Measurements from ENCODE around the gene UPF2. TPM values are rescaled to one million over a fixed set of nuclear protein-coding genes. Genes with fewer than 3 reads are reported as not detected.

The UPF2 gene
- total and polyA plus RNA-seq, 2 of the 4 experiments (the other 2 are of a cell fraction), result 9.2 to 14.3 TPM

DNA sequence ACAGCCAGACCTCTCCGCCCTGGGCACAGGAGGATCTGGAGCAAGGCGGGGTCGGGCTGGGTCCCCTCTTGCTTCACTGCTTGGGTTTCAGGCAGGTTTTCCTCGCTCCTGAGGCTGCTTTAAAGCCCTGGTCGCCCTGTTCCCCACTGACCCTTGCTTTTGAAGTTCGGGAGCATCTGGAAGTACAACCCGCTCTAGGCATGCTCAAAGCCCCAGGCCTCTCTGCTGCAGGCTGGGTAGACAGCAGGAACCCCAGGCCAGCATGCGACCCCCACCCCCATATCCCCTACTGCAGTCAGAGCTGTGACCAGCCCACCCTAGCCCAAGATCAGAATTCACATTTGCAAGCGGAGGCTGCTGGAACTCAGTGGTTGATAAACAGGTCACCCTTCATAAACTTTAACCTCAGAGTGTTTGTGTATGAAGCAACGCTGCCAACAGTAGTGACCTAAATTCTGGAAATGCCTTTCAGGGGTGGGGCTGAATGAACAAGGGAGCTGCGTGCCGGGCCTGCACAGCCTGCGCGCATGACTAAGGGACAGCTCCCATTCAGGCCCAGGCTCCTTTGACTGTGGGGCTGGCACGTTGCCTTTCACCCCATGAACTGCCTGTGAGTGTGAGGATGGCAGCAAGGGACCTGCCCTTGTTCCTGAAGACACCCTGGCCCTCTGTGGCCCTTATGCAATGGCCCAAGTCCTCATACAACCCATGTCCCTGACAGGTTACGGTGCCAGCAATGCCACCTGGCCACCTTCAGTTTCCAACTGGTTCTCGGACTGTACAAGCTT is 166.9 kb downstream of the UPF2 start (continued):
- TF ChIP-seq RAD21 (IDR thresholded peaks at IDR 0.05; ENCODE audit: low read length), result no peak
- TF ChIP-seq MXI1 (IDR thresholded peaks at IDR 0.05; ENCODE audit: borderline replicate concordance, low read depth, low read length), result 0 out of 2 replicates have a peak, but pooled peaks have one; percentile 32

DNA sequence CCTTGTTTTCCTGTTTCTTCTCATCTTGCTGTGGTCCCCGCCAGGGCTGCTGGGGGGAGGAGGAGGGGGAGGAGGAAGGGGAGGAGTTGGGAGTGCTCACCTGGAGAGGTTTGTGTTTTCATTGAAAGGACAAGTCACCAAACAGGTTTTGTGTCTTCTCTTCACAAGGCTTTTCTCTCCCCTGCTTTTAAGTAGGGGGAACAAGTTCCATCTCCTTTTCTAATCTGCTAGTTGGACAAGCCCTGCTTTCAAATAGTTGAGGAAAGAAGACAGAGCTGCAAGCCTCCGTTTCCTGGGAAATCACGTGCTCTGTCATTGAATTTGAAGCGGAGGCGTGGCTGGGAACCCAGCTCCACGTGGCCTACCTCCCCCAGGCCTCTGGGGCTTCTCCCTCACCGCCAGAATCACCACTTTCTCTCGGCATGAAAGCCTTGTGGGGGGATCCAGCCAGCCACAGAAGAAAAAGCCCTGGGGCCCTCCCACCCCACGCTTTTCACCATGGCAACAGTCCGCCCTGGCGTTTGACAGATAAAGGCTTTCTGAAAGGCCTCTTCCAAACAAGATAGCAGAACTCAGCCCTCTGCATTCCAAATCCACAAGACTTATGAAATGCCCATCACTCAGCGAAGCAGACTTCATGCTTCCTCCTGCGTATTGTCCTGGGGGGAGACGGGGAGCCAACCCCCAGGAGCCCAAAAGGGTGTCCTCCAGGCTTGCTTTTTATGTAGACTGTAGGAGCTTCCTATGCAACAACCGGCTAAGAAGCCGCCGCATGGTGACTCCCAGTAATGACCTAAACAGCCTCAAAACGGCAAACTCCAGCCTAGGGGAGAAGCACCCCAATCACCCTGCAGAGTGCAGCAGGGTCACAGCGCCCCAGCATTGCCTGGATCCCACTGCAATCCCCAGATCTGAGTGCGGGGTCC is 167.8 kb downstream of the UPF2 start:
- TF ChIP-seq RCOR1 (IDR thresholded peaks at IDR 0.05; ENCODE audit: insufficient replicate concordance, low read length), result no peak
- TF ChIP-seq BHLHE40 (IDR thresholded peaks at IDR 0.05; ENCODE audit: low read depth, low read length), result 0 out of 2 replicates have a peak, but pooled peaks have one; percentile 36
- peak; percentile 83; the same call in 1 of the 2 replicates for TF ChIP-seq MXI1 (IDR thresholded peaks at IDR 0.05; ENCODE audit: borderline replicate concordance, low read depth, low read length)
- TF ChIP-seq, protein P1, sequence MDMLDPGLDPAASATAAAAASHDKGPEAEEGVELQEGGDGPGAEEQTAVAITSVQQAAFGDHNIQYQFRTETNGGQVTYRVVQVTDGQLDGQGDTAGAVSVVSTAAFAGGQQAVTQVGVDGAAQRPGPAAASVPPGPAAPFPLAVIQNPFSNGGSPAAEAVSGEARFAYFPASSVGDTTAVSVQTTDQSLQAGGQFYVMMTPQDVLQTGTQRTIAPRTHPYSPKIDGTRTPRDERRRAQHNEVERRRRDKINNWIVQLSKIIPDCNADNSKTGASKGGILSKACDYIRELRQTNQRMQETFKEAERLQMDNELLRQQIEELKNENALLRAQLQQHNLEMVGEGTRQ (IDR thresholded peaks at IDR 0.05; ENCODE audit: low read depth, low read length), result peak; percentile 72
- Histone ChIP-seq H2BK120ac (ENCODE audit: low read depth, low read length) (peak overlapping the region; percentile 74), H3K27ac (ENCODE audit: insufficient read depth, low read length) (no peak overlapping the region), H3K4ac (ENCODE audit: low read depth, low read length) (peak overlapping the region; percentile 58), H3K14ac (replicated peaks; ENCODE audit: low read depth, low read length) (no peak overlapping the region), H4K20me1 (ENCODE audit: insufficient read depth, low read length) (no peaks in the 10 kb centered on the region), H2AK5ac (ENCODE audit: low read depth, low read length) (peak overlapping the region; percentile 29; the same call in 1 of the 2 replicates), H4K5ac (ENCODE audit: low read depth, low read length) (no peak overlapping the region), H3K9me3 (ENCODE audit: control insufficient read depth, insufficient read depth, low read length) (no peaks in the 10 kb centered on the region), H3K36me3 (ENCODE audit: control insufficient read depth, insufficient read depth, low read length) (no peaks in the 10 kb centered on the region), H3K79me1 (ENCODE audit: low read depth in 1 of 2, low read length in 2 of 2) (no peaks in the 10 kb centered on the region), H3K4me1 (ENCODE audit: control insufficient read depth, insufficient read depth, low read length) (peaks cover 17% of the 10 kb centered on the region), H2BK5ac (ENCODE audit: low read depth, low read length, poor library complexity, severe bottlenecking) (no peak overlapping the region), H2AK9ac (replicated peaks; ENCODE audit: low read depth, low read length, poor library complexity) (peak overlapping the region; percentile 51), H3K4me2 (ENCODE audit: low read depth, low read length) (no peak overlapping the region), H3K27me3 (ENCODE audit: control insufficient read depth, insufficient read depth, low read length) (no peaks in the 10 kb centered on the region), H2BK20ac (ENCODE audit: low read depth, low read length) (peak overlapping the region; percentile 61; the same call in 1 of the 2 replicates), H3K18ac (ENCODE audit: low read depth, low read length) (peak overlapping the region; percentile 24; the same call in 1 of the 2 replicates), H3K9ac (ENCODE audit: low read depth, low read length) (no peak overlapping the region), H3K4me3 (ENCODE audit: insufficient read depth, low read depth, low read length) (no peak overlapping the region), H2AFZ (replicated peaks; ENCODE audit: low read length, poor library complexity) (peak overlapping the region; percentile 87), H3K56ac (ENCODE audit: extremely low read depth, insufficient read depth, low read length) (no peak overlapping the region), H4K8ac (ENCODE audit: low read depth in 2 of 2, low read length in 2 of 2) (peak overlapping the region in 1 of 2 experiments; percentile 49; a peak in 1 of 4 replicates), H4K91ac (ENCODE audit: insufficient read depth, low read depth, low read length) (peak overlapping the region; percentile 36; the same call in 1 of the 2 replicates), H3K23ac (ENCODE audit: low read depth, low read length) (no peak overlapping the region), H3K9me1 (ENCODE audit: insufficient read depth, low read length) (peaks cover 23% of the 10 kb centered on the region), H2BK15ac (ENCODE audit: low read depth, low read length) (no peak overlapping the region)
- intact Hi-C loops (cut with micrococcal nuclease), result no loop called here
- ChIA-PET POLR2A (ENCODE audit: unreplicated experiment) (interaction anchor here (0.6 kb wide), 1 partner anchor 37 kb away, joined by 3 read pairs; no protein-coding TSS in a partner anchor), CTCF (interaction anchor here (0.8 kb wide), 1 partner anchor 12 kb away, joined by 3 read pairs; no protein-coding TSS in a partner anchor)
- no TSS peak for BruUV-seq (replicated peaks)
- ATAC-seq (ENCODE audit: low read depth) (peak; percentile 21), DNase-seq (peak; percentile 12)
- WGBS, 2 experiments (ENCODE audit: extremely low coverage in 2 of 2, insufficient read length in 1 of 2), result 50% methylated on average over 2 of the region's 20 CpGs; no CpG with 5 or more reads in 1 of the 2 experiments
- dilution Hi-C loops (cut with HindIII; ENCODE audit: low sequenced_read_pairs, unreplicated experiment), result no loop called here
- in situ Hi-C loops (cut with MboI; ENCODE audit: low sequenced_read_pairs), result no loop called here
